ENCODE results near the gene SKAP2. TPM values are rescaled to one million over a fixed set of nuclear protein-coding genes. Genes with fewer than 3 reads are reported as not detected.

The SKAP2 gene, protein sequence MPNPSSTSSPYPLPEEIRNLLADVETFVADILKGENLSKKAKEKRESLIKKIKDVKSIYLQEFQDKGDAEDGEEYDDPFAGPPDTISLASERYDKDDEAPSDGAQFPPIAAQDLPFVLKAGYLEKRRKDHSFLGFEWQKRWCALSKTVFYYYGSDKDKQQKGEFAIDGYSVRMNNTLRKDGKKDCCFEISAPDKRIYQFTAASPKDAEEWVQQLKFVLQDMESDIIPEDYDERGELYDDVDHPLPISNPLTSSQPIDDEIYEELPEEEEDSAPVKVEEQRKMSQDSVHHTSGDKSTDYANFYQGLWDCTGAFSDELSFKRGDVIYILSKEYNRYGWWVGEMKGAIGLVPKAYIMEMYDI
- 0.69 and 0.91 TPM in 2 replicates for polyA plus RNA-seq (2012; rRNA removed)
- polyA plus RNA-seq (2012; cell fraction: cytosol; rRNA removed), result 1.1 and 1.5 TPM in 2 replicates
- polyA plus RNA-seq (2012; cell fraction: nucleus; rRNA removed), result 0.34 and 0.66 TPM in 2 replicates

DNA sequence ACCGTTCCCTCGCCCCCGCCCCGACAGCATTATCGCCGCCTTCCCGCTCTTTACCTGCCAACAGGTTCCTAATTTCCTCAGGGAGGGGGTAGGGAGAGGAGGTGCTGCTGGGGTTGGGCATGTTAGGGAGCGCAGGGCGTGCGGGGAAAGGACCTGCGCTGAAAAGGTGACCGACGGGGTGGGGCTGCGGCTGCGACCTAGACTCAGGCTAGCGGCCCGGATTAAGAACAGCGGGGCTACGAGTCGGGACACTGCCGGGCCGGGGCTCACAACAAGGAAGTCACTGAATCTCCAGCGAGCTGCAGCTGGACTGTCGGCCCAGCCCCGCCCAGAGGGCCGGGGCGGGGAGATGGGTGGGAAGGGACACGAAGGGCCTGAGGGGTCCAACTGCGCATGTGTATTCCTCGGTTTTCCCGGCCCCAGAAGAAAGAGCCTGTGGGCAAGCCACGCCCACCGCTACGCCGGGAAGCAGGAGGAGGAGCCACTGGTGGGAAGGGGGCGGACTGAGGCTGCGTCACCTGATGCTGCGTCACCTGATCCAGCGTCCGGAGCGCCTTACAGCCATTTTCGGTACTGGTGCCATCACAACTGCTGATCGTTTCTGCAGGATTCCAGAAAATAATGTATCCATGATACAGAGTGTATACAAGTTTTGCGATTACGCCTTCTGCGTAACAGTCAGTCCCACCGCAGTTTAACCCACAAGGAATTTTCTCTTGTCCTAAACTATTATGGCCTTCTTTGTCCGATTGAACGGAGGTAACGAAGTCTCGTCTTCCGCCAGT lies at the start of gene SKAP2:
Gene SKAP2 (minus strand): TSS at position 282 of the 785 bp plus-strand sequence. CDS start 161 bp downstream, at position 121.
- POLR2A ChIA-PET, result no interaction called here
- Histone ChIP-seq H3K9me2 (no peaks in the 10 kb centered on the region), H2AFZ (ENCODE audit: low read depth) (peak within 1 kb of the TSS; percentile 100), H3K27me3 (ENCODE audit: insufficient read depth) (peaks cover 8% of the 10 kb centered on the region; the same call in 1 of the 2 replicates), H3K9ac (peak within 1 kb of the TSS; percentile 51), H3K36me3 (replicated peaks in 1 of 2; ENCODE audit: control insufficient read depth in 1 of 2, insufficient read depth in 2 of 2, low read length in 1 of 2) (no peaks in the 10 kb centered on the region), H3K27ac (ENCODE audit: low read depth in 2 of 2, low read length in 1 of 2) (peak within 1 kb of the TSS; percentile 42 to 64; a peak in 2 of 4 replicates), H3K4me2 (peak within 1 kb of the TSS; percentile 97), H4K20me1 (ENCODE audit: insufficient read depth) (no peaks in the 10 kb centered on the region), H3K4me3 (ENCODE audit: low read depth in 2 of 2, low read length in 1 of 2) (peak within 1 kb of the TSS; percentile 69 to 81), H3K79me2 (ENCODE audit: insufficient read depth) (no peaks in the 10 kb centered on the region), H3F3A (replicated peaks; ENCODE audit: insufficient read depth) (peaks cover 4% of the 10 kb centered on the region), H3K9me3 (0 out of 2 replicates have a peak, but pooled peaks cover 5% of the 10 kb centered on the region), H3K4me1 (ENCODE audit: control insufficient read depth in 1 of 2, insufficient read depth in 2 of 2, low read depth in 1 of 2, low read length in 1 of 2) (peaks cover 0 to 11% of the 10 kb centered on the region in 2 experiments; a peak in 2 of 4 replicates)
- TF ChIP-seq ELF1 (IDR thresholded peaks at IDR 0.05) (peak; percentile 79), RAD21 (IDR thresholded peaks at IDR 0.05; ENCODE audit: low read length) (no peak), TCF12 (IDR thresholded peaks at IDR 0.05) (0 out of 2 replicates have a peak, but pooled peaks have one; percentile 14), SIN3A (IDR thresholded peaks at IDR 0.05; ENCODE audit: borderline replicate concordance, low read depth, low read length) (no peak), YY1 (IDR thresholded peaks at IDR 0.05; ENCODE audit: low read depth) (peak; percentile 93), POLR2AphosphoS5 (IDR thresholded peaks at IDR 0.05; ENCODE audit: low read depth, low read length) (peak; percentile 93), RCOR1 (IDR thresholded peaks at IDR 0.05; ENCODE audit: low read length) (peak; percentile 69), NRF1 (IDR thresholded peaks at IDR 0.05; ENCODE audit: low read depth, low read length) (peak; percentile 64), CHD2 (IDR thresholded peaks at IDR 0.05; ENCODE audit: low read length, partially characterized antibody) (peak; percentile 54), TEAD4 (IDR thresholded peaks at IDR 0.05; ENCODE audit: borderline replicate concordance, insufficient read depth) (no peak), TAF1 (IDR thresholded peaks at IDR 0.05; ENCODE audit: borderline replicate concordance, low read depth, low read length) (peak; percentile 21; the same call in 1 of the 2 replicates), RFX5 (IDR thresholded peaks at IDR 0.05; ENCODE audit: low read length) (peak; percentile 62; the same call in 1 of the 2 replicates), FOXJ3 (CRISPR knock-in tag; IDR thresholded peaks at IDR 0.05) (0 out of 2 replicates have a peak, but pooled peaks have one; percentile 21)
- TF ChIP-seq, protein P1, sequence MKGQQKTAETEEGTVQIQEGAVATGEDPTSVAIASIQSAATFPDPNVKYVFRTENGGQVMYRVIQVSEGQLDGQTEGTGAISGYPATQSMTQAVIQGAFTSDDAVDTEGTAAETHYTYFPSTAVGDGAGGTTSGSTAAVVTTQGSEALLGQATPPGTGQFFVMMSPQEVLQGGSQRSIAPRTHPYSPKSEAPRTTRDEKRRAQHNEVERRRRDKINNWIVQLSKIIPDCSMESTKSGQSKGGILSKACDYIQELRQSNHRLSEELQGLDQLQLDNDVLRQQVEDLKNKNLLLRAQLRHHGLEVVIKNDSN (IDR thresholded peaks at IDR 0.05; ENCODE audit: borderline replicate concordance, low read depth), result peak; percentile 97
- TF ChIP-seq, protein P2, sequence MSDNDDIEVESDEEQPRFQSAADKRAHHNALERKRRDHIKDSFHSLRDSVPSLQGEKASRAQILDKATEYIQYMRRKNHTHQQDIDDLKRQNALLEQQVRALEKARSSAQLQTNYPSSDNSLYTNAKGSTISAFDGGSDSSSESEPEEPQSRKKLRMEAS (IDR thresholded peaks at IDR 0.05; ENCODE audit: low read depth), result peak; percentile 76
- TF ChIP-seq, protein P3, sequence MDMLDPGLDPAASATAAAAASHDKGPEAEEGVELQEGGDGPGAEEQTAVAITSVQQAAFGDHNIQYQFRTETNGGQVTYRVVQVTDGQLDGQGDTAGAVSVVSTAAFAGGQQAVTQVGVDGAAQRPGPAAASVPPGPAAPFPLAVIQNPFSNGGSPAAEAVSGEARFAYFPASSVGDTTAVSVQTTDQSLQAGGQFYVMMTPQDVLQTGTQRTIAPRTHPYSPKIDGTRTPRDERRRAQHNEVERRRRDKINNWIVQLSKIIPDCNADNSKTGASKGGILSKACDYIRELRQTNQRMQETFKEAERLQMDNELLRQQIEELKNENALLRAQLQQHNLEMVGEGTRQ (IDR thresholded peaks at IDR 0.05; ENCODE audit: borderline replicate concordance, low read depth, low read length), result peak; percentile 96
- CTCF ChIA-PET, result interaction anchor here (2.3 to 2.6 kb wide), 2 partner anchors 11 to 296 kb away, joined by 6 to 15 read pairs; no protein-coding TSS in a partner anchor
- peak; percentile 98 for DNase-seq
- 1% methylated on average over 46 of the region's 52 CpGs for WGBS (ENCODE audit: low lambda C conversion rate)
